KG1 (cell line): Measurements from ENCODE around the gene CFAP58.

Experiments
- DNase-seq: peaks from one replicate; lab custom pipeline; 2025; lab: John Stamatoyannopoulos, UW

CFAP58 gene

GRCh38 chr10:104485632-104486031 is 132.0 kb downstream of the CFAP58 start:
- DNase-seq, result no peak

DNA sequence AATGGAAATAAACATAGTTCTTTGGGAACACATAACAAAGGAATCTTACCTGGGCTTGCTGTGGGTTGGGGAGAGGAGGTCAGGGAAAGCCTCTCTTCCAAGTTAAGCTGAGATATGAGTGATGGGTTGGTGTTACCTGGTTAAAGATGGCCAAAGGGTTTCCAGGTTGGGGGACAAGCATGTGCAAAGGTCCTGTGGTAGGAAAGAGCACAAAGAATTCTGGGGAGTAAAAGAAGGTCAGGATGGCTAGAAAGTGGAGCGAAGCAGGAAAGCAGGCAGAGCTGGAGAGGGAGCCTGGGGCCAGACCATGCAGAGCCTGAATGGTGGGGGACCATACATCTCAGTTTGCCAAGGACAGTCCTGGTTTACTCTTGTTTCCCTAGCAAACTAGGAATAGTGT is 133.2 kb downstream of the CFAP58 start:
- no peak for DNase-seq

DNA sequence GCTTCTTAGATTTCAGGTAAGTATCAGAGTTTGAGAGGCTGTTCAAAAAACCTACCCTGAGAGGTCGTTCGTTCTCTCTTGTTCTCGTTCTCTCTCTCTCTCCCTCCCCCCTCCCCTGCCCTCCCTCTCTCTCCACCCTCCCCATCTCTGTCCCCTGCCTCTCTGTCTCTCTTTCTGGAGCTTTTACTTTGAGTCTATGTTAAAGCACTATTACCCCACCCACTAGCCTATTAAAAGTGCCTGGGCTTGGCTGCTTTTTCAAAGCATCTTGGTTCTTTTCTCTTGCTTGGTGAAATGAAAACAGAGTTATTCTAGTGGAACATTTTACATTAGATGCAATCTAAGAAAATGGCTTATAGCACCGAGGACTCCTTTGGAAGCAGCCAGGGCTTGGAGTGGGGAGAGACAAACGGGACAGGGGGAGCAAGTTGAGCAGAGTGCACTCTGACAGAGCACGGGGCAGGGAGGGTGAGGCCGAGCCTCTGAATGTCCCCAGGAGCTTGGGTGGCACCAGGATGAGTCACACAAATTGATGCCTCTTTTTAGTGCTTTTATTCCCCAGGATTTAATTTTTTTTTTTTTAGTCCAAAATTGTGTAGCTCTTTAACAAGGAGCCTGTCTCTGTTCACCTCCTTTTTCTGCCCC is 134.3 kb downstream of the CFAP58 start:
- no peak for DNase-seq

DNA sequence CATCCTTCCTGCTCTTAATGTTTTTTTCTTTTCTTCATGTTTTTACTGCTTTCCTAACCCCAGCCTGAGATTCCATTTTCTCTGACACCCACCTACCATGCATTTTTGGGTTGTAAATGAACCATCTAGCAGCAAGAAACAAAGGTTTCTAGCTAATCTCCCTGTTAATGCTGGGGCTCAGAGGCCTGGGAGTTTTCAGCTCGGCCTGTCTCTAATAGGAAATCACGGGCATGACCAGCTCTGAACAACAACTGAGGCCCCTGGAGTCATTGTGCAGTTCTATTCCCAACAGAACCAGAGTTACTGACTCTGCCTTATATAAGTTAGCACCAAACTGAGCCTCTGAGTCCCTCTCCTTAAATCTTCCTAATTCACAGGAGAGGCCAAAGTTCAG is 134.8 kb downstream of the CFAP58 start:
- DNase-seq, result no peak

DNA sequence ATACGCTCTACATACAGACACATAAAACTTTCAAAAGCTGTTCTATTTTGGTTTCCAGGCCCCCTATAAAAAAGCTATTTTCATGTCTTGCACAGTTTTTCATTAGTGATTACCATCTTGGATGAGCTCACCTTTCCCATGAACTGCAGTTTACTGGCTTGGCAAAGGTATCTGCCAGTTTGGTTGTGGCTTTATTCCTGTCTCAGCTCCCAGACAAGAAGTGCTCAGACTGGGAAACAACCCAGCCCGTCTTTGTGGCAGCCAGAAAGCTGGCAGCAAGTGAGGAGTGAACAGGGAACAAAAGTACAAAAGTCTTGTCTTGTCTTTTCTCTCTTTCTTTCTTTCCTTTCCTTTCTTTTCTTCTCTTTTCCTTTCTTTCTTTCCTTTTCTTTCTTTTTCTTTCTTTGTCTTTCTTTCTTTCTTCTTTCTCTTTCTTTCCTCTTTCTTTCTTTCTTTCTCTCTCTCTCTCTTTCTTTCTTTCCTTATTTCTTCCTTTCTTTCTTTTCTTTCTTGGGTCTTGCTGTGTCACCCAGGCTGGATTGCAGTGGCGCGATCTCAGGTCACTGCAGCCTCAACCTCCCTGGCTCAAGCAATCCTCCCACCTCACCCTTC is 138.8 kb downstream of the CFAP58 start:
- DNase-seq, result no peak

- DNase-seq, result no peak
Observed at GRCh38 chr10:104498347-104499081, 144.9 kb downstream of the CFAP58 start.

DNA sequence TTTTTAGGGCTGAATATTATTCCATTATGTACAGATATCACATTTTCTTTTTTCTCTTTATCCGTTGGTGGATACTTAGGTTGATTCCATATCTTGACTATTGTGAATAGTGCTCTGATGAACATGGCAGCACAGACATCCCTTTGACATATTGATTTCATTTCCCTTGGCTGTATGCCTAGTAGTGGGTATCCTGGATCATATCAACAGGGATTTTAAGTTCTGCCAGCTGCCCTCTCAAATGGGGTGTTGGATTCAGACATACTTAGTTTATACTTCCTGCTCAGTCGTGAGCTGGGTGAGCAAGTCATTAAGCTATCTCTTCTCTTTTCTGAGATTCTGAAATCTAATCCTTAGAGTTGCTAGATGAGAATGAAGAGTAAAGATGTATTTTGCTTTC is 147.8 kb downstream of the CFAP58 start:
- DNase-seq, result no peak

GRCh38 chr10:104501864-104502579 is 148.4 kb downstream of the CFAP58 start:
- DNase-seq, result no peak

GRCh38 chr10:104502907-104503306 is 149.3 kb downstream of the CFAP58 start:
- no peak for DNase-seq
